GM12891 (cell line): ENCODE measurements around the gene EGFR.
"Not testable (repeated sequence)": the region's sequence is repeated elsewhere in the genome, so short reads cannot be mapped to it uniquely, and the experiment has no call there.

Experiments
- DNase-seq: peaks from one replicate; pipeline ENCODE4 v3.0.0; 2011; ENCODE audit warnings: low spot score; ENCODE audit not compliant: insufficient read length
- FAIRE-seq: peaks from 2 replicates; lab custom pipeline; 2011; peaks lifted over from hg19 to GRCh38; lab: Jason Lieb, UNC
- PAX5 ChIP-seq: IDR thresholded peaks from 2 replicates; pipeline ENCODE4 v1.6.1; 2011; ENCODE audit warnings: low read length, moderate library complexity, mild to moderate bottlenecking; ENCODE audit not compliant: insufficient read depth, severe bottlenecking
- POLR2A ChIP-seq: IDR thresholded peaks from 2 replicates; pipeline ENCODE4 v1.6.1; 2011; ENCODE audit warnings: low read depth, low read length, control low read depth
- POLR2AphosphoS5 ChIP-seq: IDR thresholded peaks from 2 replicates; pipeline ENCODE4 v1.6.1; 2011; ENCODE audit warnings: low read depth, low read length, control low read depth
- POU2F2 ChIP-seq: IDR thresholded peaks from 2 replicates; pipeline ENCODE4 v1.6.1; 2011; ENCODE audit warnings: low read depth, mild to moderate bottlenecking, control low read depth, low read length, moderate library complexity
- SPI1 ChIP-seq: IDR thresholded peaks from 2 replicates; pipeline ENCODE4 v1.6.1; 2011; ENCODE audit warnings: low read depth, low read length, control low read depth
- TAF1 ChIP-seq: IDR thresholded peaks from 2 replicates; pipeline ENCODE4 v1.6.1; 2011; ENCODE audit warnings: low read depth, low read length, control low read depth

Gene EGFR

GRCh38 chr7:55160539-55160938 is 141.7 kb downstream of the EGFR start:
- no peak for DNase-seq
- TF ChIP-seq POU2F2 (no peak), TAF1 (no peak), POLR2AphosphoS5 (no peak), POLR2A (no peak), PAX5 (no peak), SPI1 (no peak)
- FAIRE-seq, result no peak

DNA sequence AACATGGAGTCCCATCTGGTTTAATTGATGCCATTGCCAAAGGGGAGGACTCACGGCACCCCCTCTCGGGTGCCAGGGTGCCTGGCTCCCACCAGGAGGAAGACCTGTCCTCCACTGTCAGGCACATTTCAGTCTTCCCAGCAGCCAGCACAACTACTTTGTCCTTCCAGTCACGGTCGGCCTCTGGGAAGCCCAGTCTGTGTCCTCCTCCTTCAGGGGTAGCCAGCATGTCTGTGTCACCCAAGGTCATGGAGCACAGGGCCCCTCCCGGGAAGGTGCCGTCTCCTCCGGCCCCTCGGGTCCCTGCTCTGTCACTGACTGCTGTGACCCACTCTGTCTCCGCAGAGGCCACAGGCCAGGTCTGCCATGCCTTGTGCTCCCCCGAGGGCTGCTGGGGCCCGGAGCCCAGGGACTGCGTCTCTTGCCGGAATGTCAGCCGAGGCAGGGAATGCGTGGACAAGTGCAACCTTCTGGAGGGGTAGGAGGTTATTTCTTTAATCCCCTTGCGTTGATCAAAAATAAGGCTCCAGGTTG is 142.4 kb downstream of the EGFR start:
- TF ChIP-seq TAF1 (no peak), POLR2A (no peak), POLR2AphosphoS5 (no peak), SPI1 (no peak), PAX5 (no peak), POU2F2 (no peak)
- DNase-seq, result no peak
- no peak for FAIRE-seq

GRCh38 chr7:55162476-55162875 is 143.7 kb downstream of the EGFR start:
- no peak for TF ChIP-seq POU2F2
- no peak for TF ChIP-seq TAF1
- TF ChIP-seq POLR2A, result no peak
- no peak for TF ChIP-seq SPI1
- TF ChIP-seq POLR2AphosphoS5, result no peak
- no peak for TF ChIP-seq PAX5
- no peak for FAIRE-seq
- DNase-seq, result no peak

GRCh38 chr7:55163733-55164132 is 144.9 kb downstream of the EGFR start:
- TF ChIP-seq SPI1 (no peak), PAX5 (no peak), POU2F2 (no peak), TAF1 (no peak), POLR2AphosphoS5 (no peak), POLR2A (no peak)
- no peak for FAIRE-seq
- no peak for DNase-seq

- FAIRE-seq (no peak), DNase-seq (no peak)
- TF ChIP-seq SPI1 (no peak), PAX5 (no peak), POLR2AphosphoS5 (no peak), POLR2A (no peak), POU2F2 (no peak), TAF1 (no peak)
These were observed 145.7 kb downstream of the EGFR start for GRCh38 chr7:55164527-55164926.

GRCh38 chr7:55165176-55165861 is 146.5 kb downstream of the EGFR start:
- FAIRE-seq, result no peak

DNA sequence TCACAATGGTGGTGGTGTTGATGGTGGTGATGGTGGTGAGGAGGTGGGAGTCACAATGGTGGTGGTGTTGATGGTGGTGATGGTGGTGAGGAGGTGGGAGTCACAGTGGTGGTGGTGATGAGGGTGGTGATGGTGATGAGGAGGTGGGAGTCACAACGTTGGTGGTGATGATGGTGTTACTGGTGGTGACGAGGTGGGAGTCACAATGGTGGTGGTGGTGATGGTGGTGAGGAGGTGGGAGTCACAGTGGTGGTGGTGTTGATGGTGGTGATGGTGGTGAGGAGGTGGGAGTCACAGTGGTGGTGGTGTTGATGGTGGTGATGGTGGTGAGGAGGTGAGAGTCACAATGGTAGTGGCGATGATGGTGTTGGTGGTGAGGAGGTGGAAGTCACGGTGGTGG is 148.5 kb downstream of the EGFR start:
- FAIRE-seq, result not testable (repeated sequence)

More at GRCh38 chr7:55165176-55165861, 146.5 kb downstream of the EGFR start:
- no peak for DNase-seq
- no peak for TF ChIP-seq POU2F2
- TF ChIP-seq POLR2A, result no peak

DNA sequence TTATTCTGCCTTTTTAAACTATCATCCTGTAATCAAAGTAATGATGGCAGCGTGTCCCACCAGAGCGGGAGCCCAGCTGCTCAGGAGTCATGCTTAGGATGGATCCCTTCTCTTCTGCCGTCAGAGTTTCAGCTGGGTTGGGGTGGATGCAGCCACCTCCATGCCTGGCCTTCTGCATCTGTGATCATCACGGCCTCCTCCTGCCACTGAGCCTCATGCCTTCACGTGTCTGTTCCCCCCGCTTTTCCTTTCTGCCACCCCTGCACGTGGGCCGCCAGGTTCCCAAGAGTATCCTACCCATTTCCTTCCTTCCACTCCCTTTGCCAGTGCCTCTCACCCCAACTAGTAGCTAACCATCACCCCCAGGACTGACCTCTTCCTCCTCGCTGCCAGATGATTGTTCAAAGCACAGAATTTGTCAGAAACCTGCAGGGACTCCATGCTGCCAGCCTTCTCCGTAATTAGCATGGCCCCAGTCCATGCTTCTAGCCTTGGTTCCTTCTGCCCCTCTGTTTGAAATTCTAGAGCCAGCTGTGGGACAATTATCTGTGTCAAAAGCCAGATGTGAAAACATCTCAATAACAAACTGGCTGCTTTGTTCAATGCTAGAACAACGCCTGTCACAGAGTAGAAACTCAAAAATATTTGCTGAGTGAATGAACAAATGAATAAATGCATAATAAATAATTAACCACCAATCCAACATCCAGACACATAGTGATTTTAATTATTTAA is 151.7 kb downstream of the EGFR start:
- TF ChIP-seq SPI1 (no peak), POU2F2 (no peak), POLR2A (no peak), TAF1 (no peak), PAX5 (no peak), POLR2AphosphoS5 (no peak)
- no peak for FAIRE-seq

More for the DNA sequence above, 148.5 kb downstream of the EGFR start:
- DNase-seq, result not testable (repeated sequence)

GRCh38 chr7:55171157-55171556 is 152.3 kb downstream of the EGFR start:
- TF ChIP-seq PAX5, result no peak
- no peak for TF ChIP-seq TAF1
- no peak for TF ChIP-seq SPI1
- FAIRE-seq (no peak), DNase-seq (no peak)

More for the DNA sequence above, 151.7 kb downstream of the EGFR start:
- no peak for DNase-seq

DNA sequence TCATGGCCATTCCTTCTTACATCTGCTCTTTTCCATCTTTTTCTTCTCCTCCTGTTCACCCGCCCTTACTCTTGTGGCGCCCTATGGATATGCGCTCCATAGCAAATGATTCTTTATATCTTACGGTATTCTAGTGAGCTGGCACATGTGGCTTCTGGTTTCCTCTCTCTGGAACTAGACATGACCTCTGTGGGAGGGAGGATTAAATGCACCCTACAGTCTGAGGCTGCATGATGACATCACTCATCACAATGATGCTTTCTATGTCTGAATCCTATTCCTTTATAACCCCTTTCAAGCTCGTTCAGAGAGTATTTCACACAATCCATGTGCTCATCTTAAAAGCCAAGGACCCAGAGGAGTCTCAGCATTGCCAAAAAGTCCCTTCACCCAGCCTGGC is 153.3 kb downstream of the EGFR start:
- no peak for DNase-seq
- FAIRE-seq, result no peak
- TF ChIP-seq PAX5, result no peak
- TF ChIP-seq TAF1, result no peak
- TF ChIP-seq SPI1, result no peak
- no peak for TF ChIP-seq POLR2A
- TF ChIP-seq POLR2AphosphoS5, result no peak
- TF ChIP-seq POU2F2, result no peak
